GM18505 (cell line): ENCODE measurements around the gene NOXA1.

Source experiments
- ATAC-seq: cut with Tn5 transposase; IDR thresholded peaks from one replicate; pipeline ENCODE4 v1.9.1; 2021; ENCODE audit not compliant: unreplicated experiment
- POLR2A ChIP-seq: IDR thresholded peaks from 4 replicates; pipeline ENCODE4 v1.6.1; 2011; ENCODE audit warnings: borderline replicate concordance; ENCODE audit not compliant: insufficient read depth, insufficient read length; ENCODE audit errors: extremely low read depth

NOXA1 gene

GRCh38 chr9:137478962-137479861, 56.0 kb downstream of the NOXA1 start:
- no peak for TF ChIP-seq POLR2A
- ATAC-seq, result no peak

DNA sequence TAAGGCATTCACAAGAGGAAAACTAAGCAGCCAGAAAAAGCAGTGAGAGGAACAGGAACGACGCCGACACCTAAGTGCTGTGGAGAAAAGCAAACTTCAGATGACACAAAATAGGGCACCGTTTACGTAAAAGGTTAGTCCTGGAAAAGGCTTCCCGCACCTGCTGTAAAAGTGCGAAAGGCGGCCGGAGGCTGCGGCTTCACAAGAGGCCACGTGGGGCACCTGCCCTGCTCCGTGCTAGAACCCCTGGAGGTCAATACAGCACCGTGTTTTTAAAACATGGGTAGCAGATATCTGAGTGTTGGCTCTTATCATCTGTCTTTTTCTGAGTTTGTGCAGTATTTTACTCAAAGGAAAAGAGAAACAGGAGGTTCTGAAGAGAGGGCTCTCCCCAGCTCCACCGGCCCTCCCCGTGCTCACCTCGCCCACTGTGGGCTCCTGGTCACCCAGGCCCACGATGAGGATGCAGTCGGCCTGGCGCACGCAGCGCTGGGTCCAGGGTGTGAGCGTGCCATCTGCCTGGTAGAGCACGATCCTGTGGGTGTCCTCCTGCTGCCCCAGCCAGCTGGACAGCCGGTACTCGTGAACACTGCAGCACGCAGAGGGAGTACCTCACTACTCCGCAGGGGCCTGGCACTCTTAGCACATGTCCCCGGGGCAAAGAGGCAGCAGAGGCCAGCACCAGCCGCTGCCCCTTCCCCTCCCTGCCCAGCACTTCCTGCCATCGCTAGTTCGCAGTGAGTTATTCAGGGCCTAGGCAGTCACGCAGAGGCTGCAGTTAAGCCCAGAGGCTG, 56.9 kb downstream of the NOXA1 start:
- no peak for TF ChIP-seq POLR2A
- ATAC-seq, result no peak

DNA sequence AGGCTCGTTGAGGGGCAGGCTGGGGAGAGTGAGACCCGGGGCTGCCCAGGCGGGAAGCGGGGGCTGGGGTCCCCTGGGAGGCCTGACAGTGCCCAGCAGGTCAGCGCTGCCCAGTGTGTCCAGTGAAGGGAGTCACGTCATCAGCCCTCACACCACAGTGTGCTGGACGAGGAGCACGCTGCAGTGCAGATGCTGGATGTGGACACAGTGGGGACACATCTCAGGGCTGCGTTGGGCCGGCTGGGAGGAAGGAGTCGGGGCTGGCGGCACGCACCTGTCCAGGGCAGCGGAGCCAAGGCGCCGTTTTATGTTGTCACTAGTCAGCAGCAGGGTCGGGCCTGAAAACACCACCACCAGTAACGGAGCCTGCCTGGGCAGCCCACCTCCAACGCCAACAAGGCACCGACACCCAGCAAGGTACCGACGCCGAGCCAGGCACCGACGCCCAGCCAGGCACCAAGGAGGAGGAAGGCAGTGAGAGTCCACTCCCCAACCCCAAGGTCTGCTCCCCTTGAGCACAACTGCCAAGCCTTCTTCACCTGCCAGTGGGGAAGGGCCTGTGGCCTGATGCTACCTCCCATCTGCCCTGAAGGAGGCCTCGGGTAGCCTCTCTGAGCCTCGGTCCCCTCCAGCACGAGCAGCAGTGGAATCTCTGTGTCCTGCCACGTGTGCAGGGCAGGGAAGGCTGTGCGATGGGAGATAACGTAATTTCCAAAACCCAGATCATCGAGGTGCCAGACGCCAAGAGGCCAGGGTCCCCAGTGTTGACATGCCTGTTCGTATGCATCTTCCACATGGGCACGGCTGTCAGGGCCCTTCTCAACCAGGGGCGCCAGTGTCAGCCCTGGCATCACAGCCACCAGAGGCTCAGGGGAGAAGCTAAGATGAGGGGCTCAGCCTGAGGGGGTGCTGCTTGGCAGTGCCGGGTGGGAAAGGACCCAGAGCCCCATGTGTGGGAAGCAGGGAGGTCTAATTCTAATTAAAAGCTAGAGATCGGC, 57.8 kb downstream of the NOXA1 start:
- no peak for TF ChIP-seq POLR2A
- ATAC-seq, result no peak

DNA sequence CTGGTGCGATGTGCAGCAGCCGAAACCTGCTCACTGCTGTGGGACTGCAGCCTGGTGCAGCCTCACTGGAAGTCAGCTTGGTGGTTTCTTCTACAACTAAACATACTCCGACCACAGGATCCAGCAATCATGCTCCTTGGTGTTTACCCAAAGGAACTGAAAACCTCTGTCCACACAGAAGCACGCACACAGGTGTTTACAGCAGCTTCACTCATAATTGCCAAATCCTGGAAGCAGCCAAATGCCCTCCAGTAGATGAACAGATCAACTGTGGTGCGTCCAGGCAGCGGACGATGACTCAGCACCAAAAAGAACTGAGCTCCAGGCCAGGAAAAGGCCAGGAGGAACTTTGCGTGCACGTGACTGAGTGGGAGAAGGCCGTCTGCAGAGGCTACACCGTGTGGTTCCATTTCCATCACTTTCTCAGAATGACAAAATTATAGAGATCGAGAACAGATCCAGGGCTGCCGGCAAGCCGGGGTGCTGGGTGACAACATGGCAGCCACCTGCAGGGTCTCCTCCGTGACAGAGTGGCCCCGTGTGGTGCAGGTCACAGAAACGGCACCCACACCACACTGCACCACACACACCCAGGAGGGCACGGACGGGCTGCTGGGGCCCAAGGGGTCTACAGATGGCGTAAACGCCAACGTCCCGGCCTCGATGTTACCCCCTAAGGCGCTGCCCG, 59.0 kb downstream of the NOXA1 start:
- peak; percentile 55 for ATAC-seq
- no peak for TF ChIP-seq POLR2A
